GM18505 (cell line): ENCODE measurements around the gene HOPX.
"Not testable (repeated sequence)": the region's sequence is repeated elsewhere in the genome, so short reads cannot be mapped to it uniquely, and the experiment has no call there.

Experiments
- ATAC-seq: cut with Tn5 transposase; IDR thresholded peaks from one replicate; pipeline ENCODE4 v1.9.1; 2021; ENCODE audit not compliant: unreplicated experiment
- POLR2A ChIP-seq: IDR thresholded peaks from 4 replicates; pipeline ENCODE4 v1.6.1; 2011; ENCODE audit warnings: borderline replicate concordance; ENCODE audit not compliant: insufficient read depth, insufficient read length; ENCODE audit errors: extremely low read depth

HOPX gene

DNA sequence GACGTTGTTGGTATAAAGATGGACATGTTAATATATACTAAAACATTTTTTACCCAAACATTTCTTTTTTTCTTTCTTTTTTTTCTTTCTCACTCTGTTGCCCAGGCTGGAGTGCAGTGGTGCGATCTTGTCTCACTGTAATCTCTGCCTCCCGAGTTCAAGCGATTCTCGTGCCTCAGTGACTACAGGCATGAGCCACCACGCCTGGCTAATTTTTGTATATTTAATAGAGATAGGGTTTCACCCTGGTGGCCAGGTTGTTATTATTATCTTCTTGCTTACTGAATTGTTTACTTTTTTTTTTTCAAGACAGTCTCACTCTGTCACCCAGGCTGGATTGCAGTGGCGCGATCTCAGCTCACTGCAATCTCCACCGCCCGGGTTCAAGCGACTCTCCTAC is 68.8 kb downstream of the HOPX start:
- ATAC-seq = no peak
- no peak for TF ChIP-seq POLR2A

DNA sequence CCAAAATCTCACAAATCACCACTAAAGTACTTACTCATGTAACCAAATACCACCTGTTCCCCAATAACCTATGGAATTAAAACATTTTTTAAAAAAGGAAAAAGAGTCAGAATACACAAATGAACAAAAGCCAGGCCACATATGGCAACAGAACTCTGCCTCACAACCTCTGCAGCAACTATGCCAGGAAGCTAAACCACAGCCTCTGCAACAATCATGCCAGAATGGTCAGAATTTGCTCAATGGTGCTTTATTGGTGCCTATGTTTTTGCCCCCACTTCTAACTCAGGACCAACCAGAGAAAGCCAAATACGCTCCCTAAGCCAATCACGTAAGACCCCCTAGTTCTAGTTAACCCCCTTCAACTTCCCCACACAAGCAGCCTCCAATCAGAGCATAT is 69.6 kb downstream of the HOPX start:
- TF ChIP-seq POLR2A = no peak
- no peak for ATAC-seq

DNA sequence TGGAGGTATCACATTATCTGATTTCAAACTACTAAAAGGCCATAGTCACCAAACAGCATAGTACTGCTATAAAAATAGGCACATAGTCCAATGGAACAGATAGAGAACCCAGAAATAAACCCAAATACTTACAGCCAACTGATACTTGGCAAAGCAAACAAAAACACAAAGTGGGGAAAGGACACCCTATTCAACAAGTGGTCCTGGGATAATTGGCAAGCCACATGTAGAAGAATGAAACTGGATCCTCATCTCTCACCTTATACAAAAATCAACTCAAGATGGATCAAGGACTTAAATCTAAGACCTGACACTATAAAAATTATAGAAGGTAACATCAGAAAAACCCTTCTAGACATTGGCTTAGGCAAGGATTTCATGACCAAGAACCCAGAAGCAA is 70.9 kb downstream of the HOPX start:
- ATAC-seq = not testable (repeated sequence)

DNA sequence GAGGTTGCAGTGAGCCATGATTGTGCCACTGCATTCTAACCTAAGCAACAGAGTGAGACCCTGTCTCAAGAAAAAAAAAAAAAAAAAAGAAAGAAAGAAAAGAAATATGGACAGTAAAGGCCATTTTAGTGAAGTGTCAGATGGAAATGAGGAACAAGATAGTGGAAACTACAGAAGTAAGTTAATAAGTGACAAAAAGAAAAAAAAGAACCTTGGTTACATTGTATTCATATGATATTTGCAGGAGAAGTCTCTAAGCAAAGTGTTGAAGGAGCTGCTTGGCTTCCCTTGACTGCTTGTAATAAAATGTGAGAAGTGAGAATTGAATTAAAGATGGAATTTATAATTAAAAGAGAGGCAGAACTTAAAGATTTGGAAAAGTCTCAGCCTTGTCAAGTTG is 73.2 kb downstream of the HOPX start:
- TF ChIP-seq POLR2A = no peak
- ATAC-seq = no peak

GRCh38 chr4:56606385-56606784 is 74.7 kb downstream of the HOPX start:
- TF ChIP-seq POLR2A = no peak
- no peak for ATAC-seq

- ATAC-seq = not testable (repeated sequence)
These were observed 75.6 kb downstream of the HOPX start for GRCh38 chr4:56605464-56605863.

GRCh38 chr4:56603297-56603696 is 77.8 kb downstream of the HOPX start:
- ATAC-seq = no peak
- TF ChIP-seq POLR2A = no peak
